ENCODE results near the gene FAM186B. TPM values are rescaled to one million over a fixed set of nuclear protein-coding genes. Genes with fewer than 3 reads are reported as not detected.

Gene FAM186B
- total and polyA plus RNA-seq, 2 experiments from 2014 or later: 0.17 to 0.69 TPM

DNA sequence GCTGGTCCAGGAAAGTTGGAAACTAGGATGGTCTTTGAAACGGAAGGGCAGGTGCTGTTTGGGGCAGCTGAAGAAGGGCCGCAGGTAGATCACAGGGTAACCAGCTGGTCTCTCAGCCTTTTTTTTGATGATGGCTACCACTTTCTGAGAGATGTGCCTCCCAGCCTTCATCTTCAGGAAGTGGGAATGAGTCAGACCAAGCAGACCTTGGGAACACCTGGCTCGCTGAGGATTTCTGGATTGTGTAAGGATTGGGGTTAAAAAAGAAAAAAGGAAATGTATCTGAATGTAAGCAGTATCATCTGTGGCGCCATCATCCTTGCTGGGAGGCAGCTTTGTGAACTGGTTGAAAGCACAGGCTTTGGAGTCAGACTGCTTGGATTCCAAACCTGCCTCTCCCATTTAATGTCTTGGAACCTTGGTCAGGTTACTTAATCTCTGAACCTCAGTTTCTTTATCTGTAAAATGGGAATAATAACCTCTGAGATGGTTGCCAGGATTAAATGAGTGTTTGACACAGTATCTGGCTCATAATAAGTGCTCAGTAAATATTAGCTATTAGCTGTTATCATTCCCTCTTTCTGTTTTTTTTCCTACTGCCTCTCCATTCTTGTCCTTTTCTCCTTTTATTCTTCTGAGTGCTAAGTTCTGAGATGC, 19.6 kb upstream of the FAM186B start:
- Histone ChIP-seq H3K9me3 (ENCODE audit: low read depth) (no peaks in the 10 kb centered on the region), H3K4me2 (no peak overlapping the region), H2AFZ (no peak overlapping the region), H3K9me2 (replicated peaks; ENCODE audit: insufficient read depth) (no peaks in the 10 kb centered on the region), H3K27me3 (no peaks in the 10 kb centered on the region), H3K4me3 (no peak overlapping the region), H3K36me3 (replicated peaks; ENCODE audit: insufficient read depth, low read depth) (no peaks in the 10 kb centered on the region), H3K27ac (peak overlapping the region; percentile 17), H3K4me1 (ENCODE audit: insufficient read depth) (peaks cover 10% of the 10 kb centered on the region), H4K20me1 (ENCODE audit: insufficient read depth, poor library complexity, severe bottlenecking) (no peaks in the 10 kb centered on the region), H3K79me2 (no peaks in the 10 kb centered on the region)
- no peak for DNase-seq (ENCODE audit: low spot score)
- WGBS (ENCODE audit: low lambda C conversion rate, missing lambda C conversion rate): 82% methylated on average over 4 of the region's 4 CpGs
- TF ChIP-seq EZH2phosphoT487 (IDR thresholded peaks at IDR 0.05; ENCODE audit: low read depth, severe bottlenecking, unreplicated experiment) (no peak), EZH2 (IDR thresholded peaks at IDR 0.05; ENCODE audit: borderline replicate concordance) (no peak)
- TF ChIP-seq, protein P1, sequence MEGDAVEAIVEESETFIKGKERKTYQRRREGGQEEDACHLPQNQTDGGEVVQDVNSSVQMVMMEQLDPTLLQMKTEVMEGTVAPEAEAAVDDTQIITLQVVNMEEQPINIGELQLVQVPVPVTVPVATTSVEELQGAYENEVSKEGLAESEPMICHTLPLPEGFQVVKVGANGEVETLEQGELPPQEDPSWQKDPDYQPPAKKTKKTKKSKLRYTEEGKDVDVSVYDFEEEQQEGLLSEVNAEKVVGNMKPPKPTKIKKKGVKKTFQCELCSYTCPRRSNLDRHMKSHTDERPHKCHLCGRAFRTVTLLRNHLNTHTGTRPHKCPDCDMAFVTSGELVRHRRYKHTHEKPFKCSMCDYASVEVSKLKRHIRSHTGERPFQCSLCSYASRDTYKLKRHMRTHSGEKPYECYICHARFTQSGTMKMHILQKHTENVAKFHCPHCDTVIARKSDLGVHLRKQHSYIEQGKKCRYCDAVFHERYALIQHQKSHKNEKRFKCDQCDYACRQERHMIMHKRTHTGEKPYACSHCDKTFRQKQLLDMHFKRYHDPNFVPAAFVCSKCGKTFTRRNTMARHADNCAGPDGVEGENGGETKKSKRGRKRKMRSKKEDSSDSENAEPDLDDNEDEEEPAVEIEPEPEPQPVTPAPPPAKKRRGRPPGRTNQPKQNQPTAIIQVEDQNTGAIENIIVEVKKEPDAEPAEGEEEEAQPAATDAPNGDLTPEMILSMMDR (IDR thresholded peaks at IDR 0.05; ENCODE audit: poor library complexity): no peak

DNA sequence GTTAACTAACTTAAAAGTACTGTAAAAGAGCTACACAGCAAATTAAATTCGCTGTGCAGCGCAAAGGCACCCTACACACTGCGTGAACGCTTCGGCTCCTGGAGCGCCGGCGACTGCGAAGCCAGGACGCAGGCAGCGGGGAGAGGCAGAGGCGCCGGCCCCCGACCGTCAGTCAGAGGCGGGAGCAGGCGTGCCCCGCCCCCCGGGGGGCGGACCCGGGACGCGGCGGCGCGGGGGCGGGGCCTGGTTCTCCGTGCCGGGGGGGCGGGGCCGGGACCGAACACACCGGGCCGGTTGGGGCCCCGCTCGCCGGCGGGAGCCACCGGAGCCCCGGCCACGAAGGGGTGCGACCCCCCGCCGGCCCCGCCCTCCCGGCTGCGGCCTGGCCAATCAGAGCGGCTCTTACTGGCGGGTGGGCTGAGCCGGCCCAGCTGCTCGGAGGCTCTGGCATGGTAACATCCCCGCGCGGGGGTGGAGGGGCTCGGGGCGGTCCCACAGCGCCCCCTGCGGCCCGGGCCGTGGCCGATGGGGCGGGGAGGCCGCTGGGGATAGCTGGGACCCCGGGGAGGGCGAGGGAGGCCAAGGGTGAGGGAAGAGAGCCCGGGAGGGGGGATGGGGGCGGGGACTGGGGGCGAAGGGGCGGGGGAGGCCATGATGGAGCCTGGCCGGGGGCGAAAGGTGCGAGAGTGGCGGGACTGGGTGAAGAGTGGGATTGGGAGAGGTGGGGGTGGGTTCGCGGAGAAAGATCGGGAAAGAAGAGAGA, 17.9 kb upstream of the FAM186B start, which contains the start of gene PRPF40B:
Gene PRPF40B (plus strand): TSS at position 420 of the 763 bp plus-strand sequence. CDS start 30 bp downstream, at position 450.
- Histone ChIP-seq H3K4me2 (peak within 1 kb of the TSS; percentile 90), H3K27me3 (no peaks in the 10 kb centered on the region), H3K4me1 (ENCODE audit: insufficient read depth) (peaks cover 10% of the 10 kb centered on the region), H3K27ac (peak within 1 kb of the TSS; percentile 92), H3K36me3 (replicated peaks; ENCODE audit: insufficient read depth, low read depth) (no peaks in the 10 kb centered on the region), H3K4me3 (peak within 1 kb of the TSS; percentile 87), H4K20me1 (ENCODE audit: insufficient read depth, poor library complexity, severe bottlenecking) (no peaks in the 10 kb centered on the region), H2AFZ (peak within 1 kb of the TSS; percentile 89), H3K79me2 (no peaks in the 10 kb centered on the region), H3K9me2 (replicated peaks; ENCODE audit: insufficient read depth) (no peaks in the 10 kb centered on the region), H3K9me3 (ENCODE audit: low read depth) (no peaks in the 10 kb centered on the region)
- DNase-seq (ENCODE audit: low spot score): peak; percentile 95
- TF ChIP-seq, protein P1 (IDR thresholded peaks at IDR 0.05; ENCODE audit: poor library complexity): peak; percentile 64
- no peak for TF ChIP-seq EZH2 (IDR thresholded peaks at IDR 0.05; ENCODE audit: borderline replicate concordance)
- TF ChIP-seq EZH2phosphoT487 (IDR thresholded peaks at IDR 0.05; ENCODE audit: low read depth, severe bottlenecking, unreplicated experiment): no peak
- under 1% methylated on average over 23 of the region's 76 CpGs for WGBS (ENCODE audit: low lambda C conversion rate, missing lambda C conversion rate)

DNA sequence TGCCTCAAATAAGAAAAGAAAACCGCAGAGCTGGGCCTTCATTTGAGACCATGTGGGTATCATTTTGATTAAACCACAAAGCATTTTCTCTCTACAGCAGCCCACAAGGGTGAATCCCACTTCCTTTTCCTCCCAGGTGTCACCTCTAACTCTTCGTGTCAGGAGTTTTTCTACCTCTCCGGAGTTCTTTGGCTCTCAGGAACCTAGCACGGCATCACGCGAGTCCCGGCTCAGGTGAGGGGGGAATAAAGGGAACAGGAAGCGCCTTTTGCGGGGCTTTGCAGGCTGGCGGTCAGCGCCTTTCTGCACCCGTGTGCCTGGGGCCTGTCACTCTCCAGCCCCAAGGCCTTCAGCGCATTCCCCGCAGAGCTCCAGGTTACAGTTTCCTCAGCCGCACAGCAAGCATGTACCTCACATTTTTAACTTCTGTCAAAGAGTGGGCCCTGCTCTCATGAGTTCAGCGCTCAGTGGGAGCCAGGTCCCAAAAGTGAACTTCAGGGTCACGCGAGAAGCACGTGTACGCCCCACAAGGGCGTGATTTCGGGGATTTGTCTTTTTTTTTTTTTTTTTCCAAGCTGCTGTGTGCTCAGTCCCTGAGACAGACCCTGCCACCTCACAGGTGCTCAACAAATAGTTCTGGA, 17.2 kb upstream of the FAM186B start:
- Histone ChIP-seq H3K9me2 (replicated peaks; ENCODE audit: insufficient read depth) (no peaks in the 10 kb centered on the region), H3K27me3 (no peaks in the 10 kb centered on the region), H2AFZ (peak overlapping the region; percentile 89), H3K4me2 (peak overlapping the region; percentile 90), H3K4me1 (ENCODE audit: insufficient read depth) (peaks cover 10% of the 10 kb centered on the region), H3K36me3 (replicated peaks; ENCODE audit: insufficient read depth, low read depth) (no peaks in the 10 kb centered on the region), H4K20me1 (ENCODE audit: insufficient read depth, poor library complexity, severe bottlenecking) (no peaks in the 10 kb centered on the region), H3K79me2 (no peaks in the 10 kb centered on the region), H3K27ac (peak overlapping the region; percentile 92), H3K9me3 (ENCODE audit: low read depth) (no peaks in the 10 kb centered on the region), H3K4me3 (peak overlapping the region; percentile 87)
- WGBS (ENCODE audit: low lambda C conversion rate, missing lambda C conversion rate): 5% methylated on average over 22 of the region's 22 CpGs
- TF ChIP-seq EZH2 (IDR thresholded peaks at IDR 0.05; ENCODE audit: borderline replicate concordance): no peak
- peak; percentile 40 for DNase-seq (ENCODE audit: low spot score)

Data from hepatocyte (in vitro differentiated cells).